SHP77 (cell line): ENCODE results near the gene KIF16B.

Experiments used
- DNase-seq, 2 experiments: peaks; one replicate each; lab custom pipeline; 2025; lab: John Stamatoyannopoulos, UW

The KIF16B gene

DNA sequence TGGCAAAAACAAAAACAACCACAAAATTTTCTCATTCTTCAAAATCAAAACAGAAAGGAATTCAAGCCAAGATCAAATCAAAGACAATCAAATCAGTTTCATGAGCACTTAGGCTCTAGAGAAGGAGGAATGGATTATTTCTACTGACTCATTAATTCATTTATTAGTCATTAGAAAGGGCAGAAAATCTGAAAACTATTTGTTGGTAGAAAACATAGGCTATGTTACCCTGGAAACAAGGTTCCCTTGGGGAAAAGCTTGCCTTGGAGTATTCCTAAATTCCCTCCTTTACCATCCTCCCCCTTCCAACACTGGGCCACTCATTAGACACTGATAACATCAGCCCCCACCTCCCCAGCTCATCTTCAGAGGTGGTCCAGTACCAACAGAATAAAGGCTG, 17.5 kb downstream of the KIF16B start:
- DNase-seq: no peak

DNA sequence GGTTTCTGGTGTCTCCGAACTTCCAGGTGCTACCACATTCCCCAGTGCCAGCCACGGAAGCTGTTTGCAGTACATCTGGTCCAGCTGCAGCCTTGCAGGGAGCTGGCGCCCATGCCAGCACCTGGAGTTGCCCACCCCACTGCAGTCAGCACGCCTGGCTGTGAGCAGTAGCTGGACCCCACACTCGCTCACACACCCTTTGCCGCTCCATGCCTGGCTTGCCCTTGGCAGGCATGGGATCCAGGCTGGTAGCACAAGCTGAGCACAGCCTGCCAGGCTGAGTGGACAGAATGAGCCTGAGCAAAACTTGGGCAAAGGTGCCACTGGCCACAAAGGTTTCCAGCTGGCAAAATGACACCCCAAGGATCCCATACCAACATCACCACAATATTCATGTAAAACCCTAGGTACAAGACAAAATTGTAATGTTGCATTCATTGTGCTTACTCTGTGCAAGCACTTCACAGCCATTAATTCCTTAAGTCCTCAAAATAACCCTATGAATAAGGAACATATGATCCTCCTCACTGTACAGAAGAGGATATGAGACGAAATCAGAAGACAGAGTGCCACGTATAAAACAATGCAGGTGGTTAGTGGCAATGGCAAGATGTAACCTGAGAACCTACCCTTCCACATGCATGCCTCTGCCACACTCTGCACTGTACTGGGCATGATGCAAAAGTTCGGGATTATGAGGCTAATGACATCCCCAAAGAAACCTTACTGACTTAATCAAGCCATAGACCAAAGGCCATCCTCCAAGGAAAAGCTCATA, 18.3 kb downstream of the KIF16B start:
- no peak for DNase-seq

DNA sequence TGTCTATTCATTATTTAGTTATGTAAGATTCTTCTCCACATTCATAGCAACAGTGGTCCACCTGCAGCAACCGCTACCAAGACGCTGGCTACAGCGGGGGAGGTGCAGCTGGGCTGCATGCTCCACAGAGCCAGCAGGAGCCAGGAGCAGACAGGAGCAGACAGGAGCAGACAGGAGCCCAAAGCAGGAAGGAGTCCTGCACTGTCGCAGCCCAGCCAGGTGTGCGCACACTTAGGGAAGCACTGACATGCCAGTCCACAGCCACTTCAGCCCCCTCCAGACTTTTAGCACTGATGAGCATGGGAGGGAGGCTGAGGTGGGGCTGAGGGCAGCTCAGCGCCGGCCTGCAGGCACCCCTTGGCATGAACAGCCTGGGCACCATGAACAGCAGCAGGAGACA, 19.6 kb downstream of the KIF16B start:
- no peak for DNase-seq

DNA sequence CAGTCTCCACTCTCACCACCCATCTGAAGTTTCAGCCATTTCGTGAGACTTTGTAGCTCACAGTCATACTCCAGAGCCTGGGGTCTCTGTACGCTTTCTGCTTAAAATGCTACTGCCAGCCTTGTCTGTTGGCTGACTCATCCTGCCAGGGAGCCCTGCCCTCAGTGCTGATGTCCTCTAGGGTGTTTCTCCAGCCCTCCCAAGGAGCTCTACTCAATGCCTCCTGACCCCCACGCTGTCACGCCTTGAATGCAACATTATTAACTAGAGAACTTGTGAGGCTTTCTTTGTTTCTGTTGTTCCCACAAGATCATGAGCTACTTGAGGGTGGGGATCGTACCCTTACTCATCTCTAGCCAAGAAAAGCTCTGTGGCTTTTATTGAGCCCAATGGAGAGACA, 20.1 kb downstream of the KIF16B start:
- no peak for DNase-seq

DNA sequence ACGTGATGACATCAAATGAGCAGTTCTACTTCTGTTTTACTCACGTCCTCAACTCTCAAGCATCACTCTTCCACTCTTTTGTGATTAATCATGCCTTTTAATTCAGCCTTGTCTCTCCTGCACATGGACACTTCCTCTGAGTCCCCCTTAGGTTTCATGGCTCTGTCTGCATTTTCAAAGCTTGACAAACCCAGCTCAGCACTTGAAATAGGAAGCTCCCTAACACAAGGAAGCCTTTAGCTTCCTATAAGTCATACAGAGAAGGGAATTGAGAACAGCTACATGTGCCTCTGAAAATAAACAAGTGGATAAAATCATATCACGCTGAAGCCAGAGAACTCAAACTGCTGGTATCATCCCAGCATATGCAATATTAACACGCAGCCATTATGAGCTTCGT, 21.2 kb downstream of the KIF16B start:
- no peak for DNase-seq

DNA sequence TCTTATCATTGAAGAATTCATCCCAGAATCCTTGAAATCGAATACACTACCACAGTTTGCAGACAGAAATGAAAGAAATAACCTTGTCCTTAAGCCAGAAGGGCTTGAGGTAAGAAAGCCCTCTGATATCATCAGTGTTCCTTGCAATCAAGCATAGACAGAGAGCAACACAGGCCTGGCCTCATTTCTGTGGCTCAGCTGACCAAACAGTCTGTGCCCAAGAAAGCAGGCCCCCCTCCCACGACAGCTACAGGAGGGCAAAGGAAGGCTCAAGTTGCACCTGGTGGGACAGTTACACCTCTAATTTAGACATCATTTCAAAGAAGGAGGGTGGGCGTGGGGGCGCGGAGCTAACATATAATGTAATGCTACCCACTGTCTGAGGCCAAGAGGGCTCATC, 21.6 kb downstream of the KIF16B start:
- DNase-seq: no peak

DNA sequence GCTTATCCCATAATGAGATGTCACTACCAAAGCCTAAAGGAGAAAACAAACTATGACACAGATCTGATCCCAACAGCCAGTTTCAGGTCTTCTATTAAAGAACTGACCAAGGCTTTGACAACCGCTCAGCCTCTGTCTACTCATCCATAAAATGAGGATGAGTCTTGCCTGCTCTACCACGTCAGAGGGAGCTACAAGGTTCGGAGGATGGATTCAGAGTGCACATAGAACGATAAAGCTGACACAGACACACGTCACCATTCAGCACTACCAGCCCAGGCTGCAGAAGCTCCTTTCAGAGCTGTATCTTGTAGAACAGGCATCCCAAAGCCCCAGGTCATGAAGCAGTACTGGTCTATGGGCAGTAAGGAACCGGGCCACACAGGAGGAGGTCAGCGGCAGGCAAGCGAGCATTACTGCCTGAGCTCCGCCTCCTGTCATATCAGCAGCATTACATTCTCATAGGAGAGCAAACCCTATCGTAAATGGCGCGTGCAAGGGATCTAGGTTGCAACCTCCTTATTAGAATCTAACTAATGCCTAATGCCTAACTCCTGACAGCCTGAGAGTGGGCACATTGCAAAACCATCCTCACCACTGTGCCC, 25.1 kb downstream of the KIF16B start:
- DNase-seq: no peak

DNA sequence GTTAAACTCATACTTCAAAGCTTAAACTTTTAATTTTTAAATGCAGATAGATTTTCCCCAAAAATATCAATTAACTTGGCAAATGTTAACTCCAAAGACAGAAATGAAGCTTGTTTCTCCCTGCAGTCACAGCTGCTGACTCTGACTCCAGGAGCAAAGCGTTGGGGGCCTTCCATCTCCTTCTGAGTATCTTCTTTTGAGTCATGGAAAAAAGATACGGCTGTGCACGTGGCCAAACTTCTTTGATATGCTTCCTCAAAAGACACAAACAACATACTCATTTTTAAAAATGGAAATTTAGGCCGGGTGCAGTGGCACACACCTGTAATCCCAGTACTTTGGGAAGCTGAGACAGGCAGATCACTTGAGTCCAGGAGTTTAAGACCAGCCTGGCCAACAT, 28.3 kb downstream of the KIF16B start:
- DNase-seq: no peak

DNA sequence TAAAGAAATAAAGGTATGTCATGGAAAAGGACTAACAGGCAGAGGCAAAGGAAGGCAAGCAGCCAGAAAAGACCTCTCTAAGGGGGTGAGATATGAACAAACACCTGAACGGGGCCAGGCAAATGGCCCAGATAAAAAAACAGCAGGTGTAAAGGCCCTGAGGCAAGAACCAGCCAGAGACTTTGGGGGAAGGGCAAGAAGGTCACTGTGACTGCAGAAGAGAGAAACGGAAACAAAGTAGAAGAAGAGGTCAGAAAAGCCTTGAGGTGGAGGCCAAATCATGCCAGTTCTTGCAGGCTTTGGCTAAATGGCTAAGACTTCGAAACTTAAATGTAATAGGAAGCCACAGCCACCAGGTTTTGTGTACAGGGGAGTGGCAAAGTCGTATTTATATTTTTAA, 30.8 kb downstream of the KIF16B start:
- DNase-seq: no peak

DNA sequence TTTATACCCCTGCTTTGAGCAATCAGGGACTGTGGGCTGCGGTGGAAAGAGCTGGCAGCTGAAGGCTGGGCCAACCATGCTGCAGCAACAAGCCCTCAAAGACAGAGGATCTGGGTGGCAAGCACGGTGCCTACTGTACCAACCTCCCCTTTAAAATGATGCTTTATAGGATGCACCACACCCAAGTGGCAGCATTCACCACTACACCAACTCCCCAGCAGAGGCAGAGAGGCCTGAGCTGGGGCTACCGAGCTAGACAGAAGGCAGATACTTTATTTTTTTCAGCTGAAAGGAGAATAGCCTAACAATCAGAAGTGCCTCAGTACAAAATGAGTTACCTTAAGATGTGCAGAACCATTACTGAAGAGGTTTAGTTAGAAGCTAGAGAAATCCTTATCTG, 31.4 kb downstream of the KIF16B start:
- no peak for DNase-seq

DNA sequence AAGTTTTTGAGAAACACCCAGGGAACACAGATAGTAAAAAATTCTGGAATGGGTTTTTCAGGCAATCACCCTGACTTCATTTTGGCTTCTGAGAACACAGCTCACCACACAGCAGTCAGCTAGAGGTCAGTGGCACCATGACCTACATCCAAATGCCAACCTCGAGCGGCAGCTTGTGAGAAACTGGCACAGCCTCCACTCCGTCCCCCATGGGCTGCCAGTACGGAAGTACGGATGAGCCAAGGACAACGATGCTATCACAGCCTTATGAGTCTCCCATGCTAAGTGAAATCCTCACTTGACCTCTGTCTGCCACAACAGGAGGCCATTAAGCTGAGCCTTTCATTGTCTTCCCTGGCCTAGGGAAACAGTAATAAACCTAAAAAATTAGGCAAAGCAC, 32.0 kb downstream of the KIF16B start:
- DNase-seq: no peak

DNA sequence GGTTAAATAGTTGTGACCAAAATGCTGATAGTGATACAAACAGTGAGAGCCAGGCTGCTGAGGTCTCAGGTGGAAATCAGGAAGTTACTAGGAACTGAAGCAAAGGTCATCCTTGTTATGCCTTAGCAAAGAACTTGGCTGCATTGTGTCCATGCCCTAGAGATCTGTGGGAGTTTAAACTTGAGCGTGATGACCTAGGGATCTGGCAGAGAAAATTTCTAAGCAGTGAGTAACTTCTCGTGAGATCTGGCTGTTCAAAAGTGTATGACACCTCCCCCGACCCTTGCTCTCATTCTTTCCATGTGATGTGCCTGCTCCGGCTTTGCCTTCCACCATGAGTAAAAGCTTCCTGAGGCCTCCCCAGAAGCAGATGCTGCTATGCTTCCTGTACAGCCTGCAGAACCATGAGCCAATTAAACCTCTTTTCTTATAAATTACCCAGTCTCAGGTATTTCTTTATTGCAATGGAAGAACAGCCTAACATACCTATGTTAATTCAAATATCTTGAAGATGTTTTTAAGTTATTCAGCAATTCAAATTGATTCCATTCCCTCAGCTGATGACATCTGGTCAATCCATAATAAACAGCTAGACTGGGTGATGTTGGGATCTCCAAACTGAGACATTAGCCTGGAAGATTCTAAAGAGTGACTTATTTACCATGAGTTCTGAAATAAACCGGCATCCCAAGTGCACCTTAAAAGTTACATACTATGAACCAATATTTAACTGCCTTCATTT, 33.8 kb downstream of the KIF16B start:
- DNase-seq: no peak

DNA sequence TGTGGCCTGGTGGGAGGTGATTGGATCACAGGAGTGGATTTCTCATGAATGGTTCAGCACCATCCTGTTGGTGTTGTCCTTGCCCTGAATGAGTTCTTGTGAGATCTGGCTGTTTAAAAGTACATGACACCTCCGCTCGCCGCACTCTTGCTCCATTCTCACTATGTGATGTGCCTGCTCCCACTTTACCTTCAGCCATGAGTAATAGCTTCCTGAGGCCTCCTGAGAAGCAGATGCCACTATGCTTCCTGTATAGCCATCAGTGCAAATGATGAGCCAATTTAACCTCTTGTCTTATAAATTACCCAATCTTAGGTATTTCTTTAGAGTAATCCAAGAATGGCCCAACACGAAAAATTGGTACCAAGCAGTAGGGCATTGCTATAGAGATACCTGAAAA, 34.5 kb downstream of the KIF16B start:
- DNase-seq: no peak

DNA sequence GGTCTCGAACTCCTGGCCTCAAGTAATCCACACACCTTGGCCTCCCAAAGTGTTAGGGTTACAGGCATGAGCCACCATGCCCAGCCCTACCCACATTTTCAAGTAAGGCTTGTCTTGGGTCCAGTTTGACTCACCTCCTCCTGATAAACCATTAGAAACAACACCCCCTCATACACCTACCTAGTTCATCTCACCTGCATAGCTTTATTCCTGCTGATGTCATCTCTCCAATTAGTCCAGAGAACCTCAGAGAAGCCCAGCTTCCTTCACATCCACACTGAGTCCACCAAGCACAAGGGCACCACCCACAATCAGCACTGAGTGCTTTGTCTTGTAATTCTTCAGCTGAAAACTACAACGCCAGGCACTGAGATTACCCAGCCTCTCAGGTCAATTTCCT, 35.3 kb downstream of the KIF16B start:
- no peak for DNase-seq

DNA sequence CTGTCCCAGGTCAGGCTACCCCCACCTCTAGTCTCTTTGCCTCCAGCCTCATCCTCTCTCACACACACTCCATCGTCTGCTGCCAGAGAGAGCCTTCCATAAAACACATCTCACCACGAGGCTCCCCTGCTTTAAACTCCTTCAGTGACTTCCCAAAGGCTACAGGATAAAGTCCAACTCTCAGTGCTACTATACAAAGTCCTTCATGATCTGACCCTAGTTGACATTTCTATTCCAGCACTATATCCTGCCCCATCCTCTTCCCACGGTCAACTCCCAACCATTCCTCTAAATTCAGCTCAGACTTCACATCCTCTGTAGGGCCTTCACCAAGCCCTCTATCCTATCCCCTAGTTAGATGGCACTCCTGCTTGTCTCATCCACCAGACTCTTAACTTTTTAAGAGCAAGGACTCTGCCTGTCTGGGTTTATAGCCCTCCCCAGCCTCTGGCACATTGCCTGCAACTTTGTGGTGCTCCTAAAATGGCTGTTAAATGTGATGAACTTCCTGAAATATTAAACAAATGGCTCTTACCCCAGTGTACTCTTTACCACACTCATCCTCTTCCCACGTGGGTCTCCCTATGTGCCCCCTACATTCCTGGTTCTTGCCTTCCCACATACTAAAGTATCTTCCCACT, 36.1 kb downstream of the KIF16B start:
- no peak for DNase-seq

DNA sequence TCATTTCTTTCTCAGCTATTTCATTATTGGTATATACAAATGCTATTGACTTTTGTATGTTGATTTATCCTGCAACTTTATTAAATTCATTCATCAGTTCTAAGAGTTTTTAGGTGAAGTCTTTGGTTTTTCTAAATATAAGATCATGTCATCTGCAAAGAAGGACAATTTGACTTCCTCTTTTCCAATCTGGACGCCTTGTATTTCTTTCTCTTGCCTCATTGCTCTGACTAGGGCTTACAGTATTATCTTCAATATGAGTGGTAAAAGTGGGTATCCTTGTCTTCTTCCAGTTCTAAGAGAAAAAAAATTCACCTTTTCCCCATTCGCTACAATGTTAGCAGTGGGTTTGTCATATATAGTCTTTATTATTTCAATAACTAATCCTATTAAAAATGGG, 38.0 kb downstream of the KIF16B start:
- no peak for DNase-seq

DNA sequence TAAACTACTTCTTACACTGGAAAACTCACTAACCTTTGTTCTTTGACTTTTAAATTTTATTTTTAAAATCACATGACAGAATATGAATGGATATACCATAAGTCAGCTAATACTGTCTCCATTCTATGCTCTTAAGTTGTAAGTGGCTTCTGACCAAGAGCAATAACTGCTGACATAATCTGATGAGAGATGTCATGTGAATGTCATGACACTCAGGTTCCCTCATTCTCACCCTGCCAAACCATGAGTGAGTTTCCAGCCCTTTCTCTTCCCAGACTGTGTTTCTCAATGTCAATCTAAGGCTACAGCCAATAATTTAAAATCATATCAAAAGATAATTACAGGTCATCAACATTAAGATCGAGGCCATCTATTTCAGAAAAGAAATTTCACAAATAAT, 39.7 kb downstream of the KIF16B start:
- no peak for DNase-seq

DNA sequence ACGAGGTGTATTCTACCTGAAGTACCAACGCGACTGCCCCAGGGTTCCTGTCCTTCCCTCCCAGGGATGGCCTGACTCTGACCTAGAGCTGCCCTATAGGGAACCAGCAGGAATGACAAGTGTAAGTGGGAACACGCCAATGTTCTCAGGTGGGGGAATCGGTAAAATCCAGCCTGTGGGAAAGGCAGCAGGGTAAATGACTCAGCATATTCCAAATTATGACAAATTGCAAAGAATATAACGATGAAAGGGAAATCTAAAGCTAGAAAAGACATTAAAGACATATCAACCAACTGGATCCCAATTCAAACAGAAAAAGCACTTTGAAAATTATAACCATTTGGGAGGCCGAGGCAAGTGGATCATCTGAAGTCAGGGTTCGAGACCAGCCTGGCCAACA, 41.8 kb downstream of the KIF16B start:
- DNase-seq: no peak

DNA sequence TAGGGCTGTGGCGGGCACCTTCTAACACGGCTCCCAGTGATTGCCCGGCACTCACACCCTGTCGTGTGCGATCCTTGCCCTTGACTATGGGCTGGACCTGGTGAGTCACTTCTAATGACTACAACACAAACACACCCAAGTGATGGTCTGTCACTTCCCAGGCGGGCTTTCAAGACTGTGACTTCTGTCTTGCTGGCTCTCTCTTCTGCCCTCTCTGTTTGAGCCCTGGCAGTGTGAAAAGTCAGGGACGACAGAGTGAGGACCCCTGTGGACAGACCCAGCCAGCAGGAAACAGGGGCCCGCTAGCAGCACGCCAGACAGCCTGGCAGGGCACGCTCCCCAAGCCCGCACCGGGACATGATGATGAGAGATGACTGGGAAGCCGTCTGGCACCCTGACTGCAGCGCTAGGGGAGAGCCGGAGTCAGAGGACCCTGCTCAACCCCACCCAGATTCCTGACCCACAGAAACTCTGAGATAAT, 43.0 kb downstream of the KIF16B start:
- peak; percentile 41 to 81 for DNase-seq

DNA sequence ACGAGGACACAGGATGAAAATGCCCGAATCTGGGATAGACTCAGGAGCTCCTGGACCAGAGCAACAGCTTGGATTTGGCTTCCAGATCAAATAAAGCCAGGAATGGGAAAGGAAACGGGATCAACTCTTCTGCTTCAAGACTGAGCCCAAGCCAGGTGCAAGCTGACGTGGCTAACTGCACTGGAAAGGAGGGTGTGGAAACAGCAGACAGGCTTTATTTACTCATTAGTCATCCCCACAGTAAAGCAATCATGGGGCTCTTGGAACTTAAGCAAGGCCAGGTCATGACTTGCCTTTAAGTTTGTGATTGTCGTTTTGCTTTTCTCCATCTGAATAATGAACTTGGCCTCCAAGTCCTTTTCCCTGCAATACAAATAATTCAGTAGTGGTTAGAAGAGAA, 45.2 kb downstream of the KIF16B start:
- DNase-seq: peak; percentile 91 to 95

DNA sequence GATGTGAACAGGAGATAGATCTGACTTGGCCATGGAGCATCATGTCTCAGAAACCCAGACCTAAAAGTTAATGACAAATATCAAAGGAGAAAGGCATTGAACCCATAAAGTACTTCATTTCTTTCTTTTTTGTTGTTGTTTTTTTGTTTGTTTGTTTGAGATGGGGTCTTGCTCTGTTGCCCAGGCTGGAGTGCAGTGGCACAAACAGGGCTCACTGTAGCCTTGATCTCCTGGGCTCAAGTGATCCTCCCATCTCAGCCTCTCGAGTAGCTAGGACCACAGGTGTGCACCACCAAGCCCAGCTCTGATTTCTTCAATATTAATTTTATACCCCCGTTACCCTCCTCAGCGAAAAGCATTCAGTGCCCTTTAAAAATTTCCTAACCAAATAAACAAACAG, 45.8 kb downstream of the KIF16B start:
- no peak for DNase-seq
